A549 treated with Mapracorat at 1 μM for 4 hours (cell line): Measurements from ENCODE around the gene NFE2. TPM values are rescaled to one million over a fixed set of nuclear protein-coding genes. Genes with fewer than 3 reads are reported as not detected.

Experiments
- total RNA-seq: library from RNA; stranded (reverse); fragments of 200-300 nt; extraction: Qiagen RNA extraction; gene quantifications from 5 replicates; pipeline ENCODE4 v1.2.3, GENCODE V29; 2022

Gene NFE2
- 0.07 TPM in 1 of 5 replicates, not detected in the others for total RNA-seq

DNA sequence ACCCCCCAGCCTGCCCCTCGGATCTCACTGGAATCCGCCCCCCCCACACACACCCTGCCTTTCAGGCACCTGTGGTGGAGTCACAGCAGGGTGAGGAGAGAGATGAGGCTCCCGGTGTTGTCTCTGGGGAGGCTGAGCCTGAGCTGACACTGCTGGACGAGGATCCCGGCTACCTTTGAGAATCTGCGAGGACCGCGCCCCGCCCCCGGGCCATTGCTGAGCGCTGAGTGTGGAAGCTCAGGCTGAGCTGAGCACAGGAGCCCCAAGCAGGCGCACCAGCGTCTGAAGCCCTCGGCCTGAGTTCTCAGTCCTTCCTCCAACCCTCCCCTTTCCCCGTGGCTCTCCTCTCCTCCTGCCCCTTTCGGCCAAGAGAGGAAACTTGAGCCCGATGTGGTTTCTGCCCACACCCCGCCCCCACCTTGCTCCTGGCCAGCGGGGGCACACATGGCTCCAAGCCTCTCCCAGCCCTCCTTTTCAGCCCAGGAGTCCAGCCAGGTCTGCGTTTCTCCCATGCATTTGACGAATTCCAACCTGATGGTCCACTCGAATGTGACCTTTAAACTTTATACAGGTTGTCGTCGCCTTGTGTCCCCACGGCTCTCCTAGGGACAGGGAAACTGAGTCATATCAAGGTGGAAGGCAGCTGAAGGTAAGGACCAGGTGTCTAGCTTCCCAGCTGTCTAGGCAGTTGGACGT lies at the start of gene NFE2:
TSS of gene NFE2 (minus strand) at position 284 of the 696 bp plus-strand sequence. CDS start 5,767 bp downstream, outside the sequence.

DNA sequence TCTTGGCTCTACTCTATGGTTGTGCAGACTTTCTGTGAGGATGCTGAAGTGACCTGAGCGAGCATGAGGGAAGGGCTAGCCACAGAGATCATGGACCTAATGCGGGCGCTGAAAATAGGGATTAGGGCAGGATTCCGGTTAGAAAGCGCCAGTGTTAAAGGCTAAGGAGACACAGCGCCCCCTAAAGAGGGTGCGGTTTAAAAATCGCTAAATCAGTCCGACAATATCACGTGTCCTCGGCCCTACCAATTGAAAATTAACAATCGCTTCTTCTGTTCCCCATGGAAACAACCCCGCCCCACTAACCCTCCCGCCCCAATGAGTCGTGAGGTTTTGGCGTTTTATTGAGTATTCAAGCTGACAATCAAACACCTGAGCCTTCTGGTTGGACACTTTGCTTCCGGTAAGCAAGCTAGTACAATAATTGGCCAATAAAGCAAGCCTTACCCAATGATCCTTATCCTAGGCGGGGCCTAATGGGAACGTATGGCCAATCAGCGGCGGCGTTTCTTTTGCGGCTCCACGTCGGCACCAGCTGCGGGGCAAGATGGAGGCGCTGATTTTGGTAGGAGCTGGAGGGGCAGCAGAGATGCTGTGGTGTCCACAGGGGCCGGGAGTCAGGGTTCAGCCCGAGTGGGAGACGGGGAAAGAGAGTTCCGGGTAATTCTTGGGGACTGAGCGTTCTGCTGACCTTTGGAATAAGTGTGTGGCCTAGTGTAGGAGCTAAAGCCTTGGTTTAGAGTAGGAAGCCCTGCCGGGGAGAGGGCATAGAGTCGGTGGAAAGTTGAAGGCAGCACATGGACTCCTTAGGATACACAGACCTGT lies 24.0 kb upstream of the NFE2 start, which contains the start of gene COPZ1:
TSS of gene COPZ1 (plus strand) at position 515 of the 825 bp plus-strand sequence. CDS start at position 548, 33 bp downstream.

DNA sequence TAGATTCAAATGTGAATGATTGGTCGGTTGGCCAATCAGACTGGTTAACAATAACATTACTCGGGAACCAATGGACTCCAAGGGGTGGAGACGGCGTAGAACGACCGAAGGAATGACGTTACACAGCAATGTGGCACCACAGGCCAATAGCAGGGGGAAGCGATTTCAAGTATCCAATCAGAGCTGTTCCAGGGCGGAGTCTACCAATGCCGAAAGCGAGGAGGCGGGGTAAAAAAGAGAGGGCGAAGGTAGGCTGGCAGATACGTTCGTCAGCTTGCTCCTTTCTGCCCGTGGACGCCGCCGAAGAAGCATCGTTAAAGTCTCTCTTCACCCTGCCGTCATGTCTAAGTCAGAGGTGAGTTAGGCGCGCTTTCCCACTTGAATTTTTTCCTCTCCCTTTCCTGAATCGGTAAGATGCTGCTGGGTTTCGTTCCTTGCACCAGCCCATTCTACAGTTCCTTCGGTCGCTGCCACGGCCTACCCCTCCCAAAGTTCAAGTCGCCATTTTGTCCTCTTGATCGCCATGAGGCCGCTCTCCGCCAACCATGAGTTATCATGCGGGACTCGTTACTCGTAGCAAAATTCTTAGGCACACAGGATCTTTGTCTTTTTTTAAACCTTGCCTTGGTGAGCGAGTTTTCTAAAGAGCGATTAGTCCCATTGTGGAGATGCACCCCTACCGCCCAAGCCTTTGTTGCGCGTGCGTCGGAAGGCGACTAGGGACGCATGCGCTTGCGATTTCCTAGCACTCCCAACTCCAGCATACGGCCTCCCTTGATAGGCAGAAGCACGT lies 20.2 kb downstream of the NFE2 start, which contains the start of gene HNRNPA1:
TSS of gene HNRNPA1 (plus strand) at position 259 of the 793 bp plus-strand sequence. CDS start at position 341, 82 bp downstream.

DNA sequence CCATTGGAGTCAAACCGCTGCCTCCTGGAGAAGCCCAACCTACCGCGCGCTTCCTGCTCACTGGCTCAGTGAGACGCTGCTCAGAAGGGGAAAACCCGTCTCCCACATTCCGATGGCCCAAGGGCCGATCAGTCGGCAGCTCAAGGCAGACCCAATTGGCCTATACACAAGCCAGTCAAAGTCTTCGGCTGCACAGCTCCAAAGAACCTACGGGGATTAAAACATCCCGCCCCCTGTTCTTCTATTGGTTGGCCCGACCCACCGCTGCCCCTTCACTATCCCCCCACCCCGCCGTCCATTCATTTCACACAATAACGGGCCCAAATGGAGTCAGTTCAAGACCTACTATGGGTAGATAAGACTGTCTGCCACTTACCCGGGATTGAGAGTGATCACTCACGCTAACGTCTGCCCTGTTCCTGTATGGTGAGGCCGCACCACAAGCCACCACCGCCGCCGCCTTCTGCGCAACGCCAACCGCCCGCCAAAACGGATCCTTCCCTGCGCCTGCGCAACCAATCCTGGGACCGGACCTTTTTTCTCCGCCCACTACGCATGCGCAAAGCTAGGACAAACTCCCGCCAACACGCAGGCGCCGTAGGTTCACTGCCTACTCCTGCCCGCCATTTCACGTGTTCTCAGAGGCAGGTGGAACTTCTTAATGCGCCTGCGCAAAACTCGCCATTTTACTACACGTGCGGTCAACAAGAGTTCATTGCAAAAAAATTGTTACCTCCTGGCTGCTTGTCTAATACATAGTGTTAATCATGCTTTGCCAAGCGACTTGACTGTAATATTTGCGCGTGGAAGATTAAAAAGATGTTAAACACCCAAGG lies 21.0 kb downstream of the NFE2 start, which contains the start of gene CBX5:
TSS of gene CBX5 (minus strand) at position 491 of the 836 bp plus-strand sequence. CDS start 22,472 bp downstream, outside the sequence.

Other genes starting within 250 kb of the NFE2 start
- gene HOXC4, start 247.2 kb downstream of the NFE2 start, total RNA-seq, result 2.1 to 3.7 TPM (median 3.3 TPM) in 5 replicates
- gene SMUG1, start 112.0 kb downstream of the NFE2 start, total RNA-seq, result 29.9 to 35.4 TPM (median 30.3 TPM) in 5 replicates
- 21.4 to 26.6 TPM (median 23.3 TPM) in 5 replicates for gene CBX5, start 20.9 kb downstream of the NFE2 start, total RNA-seq
- gene HNRNPA1, start 20.3 kb downstream of the NFE2 start, total RNA-seq, result 1,506 to 2,471 TPM (median 1,550 TPM) in 5 replicates
- 202 to 296 TPM (median 223 TPM) in 5 replicates for gene COPZ1, start 24.1 kb upstream of the NFE2 start, total RNA-seq
- 0.09 to 0.15 TPM in 2 of 5 replicates, not detected in the others for gene GPR84, start 63.5 kb upstream of the NFE2 start, total RNA-seq
- 14.6 to 21.4 TPM (median 21.1 TPM) in 5 replicates for gene ZNF385A, start 83.7 kb upstream of the NFE2 start, total RNA-seq
- 196 to 304 TPM (median 265 TPM) in 5 replicates for gene ITGA5, start 118.3 kb upstream of the NFE2 start, total RNA-seq
- not detected in 5 replicates for gene GTSF1, start 172.6 kb upstream of the NFE2 start, total RNA-seq
- not detected in 5 replicates for gene NCKAP1L, start 196.7 kb upstream of the NFE2 start, total RNA-seq
- 0.06 TPM in 1 of 5 replicates, not detected in the others for gene PDE1B, start 248.6 kb upstream of the NFE2 start, total RNA-seq